Measurements from ENCODE around the gene FGF12. TPM values are rescaled to one million over a fixed set of nuclear protein-coding genes. Genes with fewer than 3 reads are reported as not detected.

Gene FGF12
- total RNA-seq, 2 donors from 2014 or later = 0.25 to 0.48 TPM

- H3K27me3 ChIP-seq = no peaks in the 10 kb centered on the region
- no peak for DNase-seq
These were observed 419.7 kb downstream of the FGF12 start for GRCh38 chr3:192307631-192308030.

DNA sequence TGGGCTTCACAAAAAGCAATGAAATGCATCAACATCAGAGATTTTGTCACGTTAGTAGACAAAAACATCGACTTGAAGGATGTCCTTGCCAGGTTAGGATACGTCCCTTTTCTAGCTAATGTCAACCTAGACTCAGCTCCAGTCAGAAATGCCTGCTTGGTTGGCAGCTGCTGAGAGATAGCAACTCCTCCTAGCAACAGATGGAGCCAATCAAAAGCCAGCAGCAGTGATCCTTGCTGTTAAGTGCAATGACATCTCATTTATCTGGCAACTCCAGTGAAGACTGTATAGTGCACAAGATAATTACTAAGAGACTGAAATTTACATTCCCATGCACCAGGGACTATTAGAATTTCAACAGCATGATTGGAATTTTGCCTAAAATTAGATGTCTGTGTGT lies 424.1 kb downstream of the FGF12 start:
- DNase-seq = no peak
- intact Hi-C loops (cut with DNase I) = no loop called here
- Histone ChIP-seq H3K9ac (ENCODE audit: low read depth in 2 of 2, low read length in 2 of 2) (no peak overlapping the region), H3K27me3 (no peaks in the 10 kb centered on the region), H3K27ac (no peak overlapping the region), H3K4me3 (no peak overlapping the region), H3K36me3 (no peaks in the 10 kb centered on the region), H3K4me1 (no peaks in the 10 kb centered on the region), H3K9me3 (no peaks in the 10 kb centered on the region)
- TF ChIP-seq, protein P1, sequence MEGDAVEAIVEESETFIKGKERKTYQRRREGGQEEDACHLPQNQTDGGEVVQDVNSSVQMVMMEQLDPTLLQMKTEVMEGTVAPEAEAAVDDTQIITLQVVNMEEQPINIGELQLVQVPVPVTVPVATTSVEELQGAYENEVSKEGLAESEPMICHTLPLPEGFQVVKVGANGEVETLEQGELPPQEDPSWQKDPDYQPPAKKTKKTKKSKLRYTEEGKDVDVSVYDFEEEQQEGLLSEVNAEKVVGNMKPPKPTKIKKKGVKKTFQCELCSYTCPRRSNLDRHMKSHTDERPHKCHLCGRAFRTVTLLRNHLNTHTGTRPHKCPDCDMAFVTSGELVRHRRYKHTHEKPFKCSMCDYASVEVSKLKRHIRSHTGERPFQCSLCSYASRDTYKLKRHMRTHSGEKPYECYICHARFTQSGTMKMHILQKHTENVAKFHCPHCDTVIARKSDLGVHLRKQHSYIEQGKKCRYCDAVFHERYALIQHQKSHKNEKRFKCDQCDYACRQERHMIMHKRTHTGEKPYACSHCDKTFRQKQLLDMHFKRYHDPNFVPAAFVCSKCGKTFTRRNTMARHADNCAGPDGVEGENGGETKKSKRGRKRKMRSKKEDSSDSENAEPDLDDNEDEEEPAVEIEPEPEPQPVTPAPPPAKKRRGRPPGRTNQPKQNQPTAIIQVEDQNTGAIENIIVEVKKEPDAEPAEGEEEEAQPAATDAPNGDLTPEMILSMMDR (IDR thresholded peaks at IDR 0.05) = no peak

More at GRCh38 chr3:192307631-192308030, 419.7 kb downstream of the FGF12 start:
- Histone ChIP-seq H3K36me3 (no peaks in the 10 kb centered on the region), H3K27ac (no peak overlapping the region), H3K4me3 (no peak overlapping the region), H3K9ac (ENCODE audit: low read depth in 2 of 2, low read length in 2 of 2) (no peak overlapping the region), H3K4me1 (no peaks in the 10 kb centered on the region), H3K9me3 (no peaks in the 10 kb centered on the region)
- TF ChIP-seq, protein P1 (IDR thresholded peaks at IDR 0.05) = no peak
- intact Hi-C loops (cut with DNase I) = no loop called here

- no peak overlapping the region for H3K27ac ChIP-seq
- no peak overlapping the region for H3K4me3 ChIP-seq
- intact Hi-C loops (cut with DNase I) = no loop called here
- no peaks in the 10 kb centered on the region for H3K9me3 ChIP-seq
- TF ChIP-seq, protein P1 (IDR thresholded peaks at IDR 0.05) = no peak
- no peak overlapping the region for H3K9ac ChIP-seq (ENCODE audit: low read depth in 2 of 2, low read length in 2 of 2)
- H3K27me3 ChIP-seq = no peaks in the 10 kb centered on the region
- no peaks in the 10 kb centered on the region for H3K4me1 ChIP-seq
- no peaks in the 10 kb centered on the region for H3K36me3 ChIP-seq
- no peak for DNase-seq
These were observed 424.6 kb downstream of the FGF12 start for GRCh38 chr3:192302721-192303120.

GRCh38 chr3:192299921-192300320 lies 427.4 kb downstream of the FGF12 start:
- no peaks in the 10 kb centered on the region for H3K4me1 ChIP-seq
- no peaks in the 10 kb centered on the region for H3K9me3 ChIP-seq
- TF ChIP-seq, protein P1 (IDR thresholded peaks at IDR 0.05) = no peak
- no peaks in the 10 kb centered on the region for H3K27me3 ChIP-seq
- DNase-seq = no peak
- H3K36me3 ChIP-seq = no peaks in the 10 kb centered on the region
- no peak overlapping the region for H3K4me3 ChIP-seq
- H3K27ac ChIP-seq = no peak overlapping the region
- intact Hi-C loops (cut with DNase I) = no loop called here
- H3K9ac ChIP-seq (ENCODE audit: low read depth in 2 of 2, low read length in 2 of 2) = no peak overlapping the region

DNA sequence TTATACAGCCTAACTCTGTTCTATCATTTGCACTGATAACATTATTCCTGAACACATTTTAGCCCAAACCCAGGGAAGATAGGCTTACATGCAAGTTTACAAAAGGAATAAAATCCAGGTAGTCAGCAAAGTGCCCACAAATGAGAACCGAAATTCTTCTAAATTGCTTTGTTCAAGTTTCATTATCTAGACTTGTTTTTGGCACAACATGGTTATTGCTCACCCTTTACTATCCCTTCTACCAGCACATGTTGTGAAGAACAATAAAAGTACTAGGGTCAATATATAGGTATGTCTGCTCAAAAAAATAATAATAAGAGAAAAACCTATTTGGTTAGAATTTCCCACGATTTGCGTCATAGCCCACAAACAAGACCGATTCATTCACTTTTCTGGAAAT lies 430.5 kb downstream of the FGF12 start:
- Histone ChIP-seq H3K4me3 (no peak overlapping the region), H3K36me3 (no peaks in the 10 kb centered on the region), H3K4me1 (no peaks in the 10 kb centered on the region), H3K9me3 (no peaks in the 10 kb centered on the region), H3K9ac (ENCODE audit: low read depth in 2 of 2, low read length in 2 of 2) (no peak overlapping the region), H3K27ac (no peak overlapping the region), H3K27me3 (no peaks in the 10 kb centered on the region)
- TF ChIP-seq, protein P1 (IDR thresholded peaks at IDR 0.05) = no peak
- intact Hi-C loops (cut with DNase I) = no loop called here
- no peak for DNase-seq
